ENCODE data around the gene UGT1A6.

DNA sequence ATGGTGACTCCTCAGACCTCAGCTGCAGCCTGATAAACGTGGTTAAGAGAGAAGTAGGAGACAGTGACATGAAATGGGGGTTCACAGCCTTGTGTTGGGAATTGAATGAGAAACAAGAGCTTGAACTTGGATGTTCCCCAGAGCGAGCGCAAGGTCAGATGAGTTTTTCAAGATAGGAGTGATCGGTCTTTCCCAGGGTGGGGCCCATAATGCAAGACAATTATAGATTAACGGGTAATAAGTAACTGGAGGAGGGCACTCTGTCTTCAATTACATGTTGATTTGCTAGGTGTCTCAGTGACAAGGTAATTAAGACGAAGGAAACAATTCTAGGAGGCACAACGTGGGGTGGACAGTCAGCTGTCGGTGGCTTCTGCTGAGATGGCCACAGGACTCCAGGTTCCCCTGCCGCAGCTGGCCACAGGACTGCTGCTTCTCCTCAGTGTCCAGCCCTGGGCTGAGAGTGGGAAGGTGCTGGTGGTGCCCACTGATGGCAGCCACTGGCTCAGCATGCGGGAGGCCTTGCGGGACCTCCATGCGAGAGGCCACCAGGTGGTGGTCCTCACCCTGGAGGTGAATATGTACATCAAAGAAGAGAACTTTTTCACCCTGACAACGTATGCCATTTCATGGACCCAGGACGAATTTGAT lies 20.0 kb downstream of the UGT1A6 start, which contains the start of gene UGT1A5:
- TF ChIP-seq EGR1 (IDR thresholded peaks at IDR 0.05) = no peak
- TF ChIP-seq, protein P1, sequence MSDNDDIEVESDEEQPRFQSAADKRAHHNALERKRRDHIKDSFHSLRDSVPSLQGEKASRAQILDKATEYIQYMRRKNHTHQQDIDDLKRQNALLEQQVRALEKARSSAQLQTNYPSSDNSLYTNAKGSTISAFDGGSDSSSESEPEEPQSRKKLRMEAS (IDR thresholded peaks at IDR 0.05) = no peak
- no peak for TF ChIP-seq EP300 (IDR thresholded peaks at IDR 0.05; ENCODE audit: borderline replicate concordance)
- TF ChIP-seq, protein P2, sequence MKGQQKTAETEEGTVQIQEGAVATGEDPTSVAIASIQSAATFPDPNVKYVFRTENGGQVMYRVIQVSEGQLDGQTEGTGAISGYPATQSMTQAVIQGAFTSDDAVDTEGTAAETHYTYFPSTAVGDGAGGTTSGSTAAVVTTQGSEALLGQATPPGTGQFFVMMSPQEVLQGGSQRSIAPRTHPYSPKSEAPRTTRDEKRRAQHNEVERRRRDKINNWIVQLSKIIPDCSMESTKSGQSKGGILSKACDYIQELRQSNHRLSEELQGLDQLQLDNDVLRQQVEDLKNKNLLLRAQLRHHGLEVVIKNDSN (IDR thresholded peaks at IDR 0.05) = no peak
- TF ChIP-seq FOXM1 (IDR thresholded peaks at IDR 0.05; ENCODE audit: borderline replicate concordance, low read depth) = no peak
- no peak for TF ChIP-seq CEBPB (IDR thresholded peaks at IDR 0.05)
- no peak for TF ChIP-seq TCF12 (IDR thresholded peaks at IDR 0.05; ENCODE audit: low read depth)
- no peak for TF ChIP-seq CREB1 (IDR thresholded peaks at IDR 0.05; ENCODE audit: low read depth)
- TF ChIP-seq, protein P3, sequence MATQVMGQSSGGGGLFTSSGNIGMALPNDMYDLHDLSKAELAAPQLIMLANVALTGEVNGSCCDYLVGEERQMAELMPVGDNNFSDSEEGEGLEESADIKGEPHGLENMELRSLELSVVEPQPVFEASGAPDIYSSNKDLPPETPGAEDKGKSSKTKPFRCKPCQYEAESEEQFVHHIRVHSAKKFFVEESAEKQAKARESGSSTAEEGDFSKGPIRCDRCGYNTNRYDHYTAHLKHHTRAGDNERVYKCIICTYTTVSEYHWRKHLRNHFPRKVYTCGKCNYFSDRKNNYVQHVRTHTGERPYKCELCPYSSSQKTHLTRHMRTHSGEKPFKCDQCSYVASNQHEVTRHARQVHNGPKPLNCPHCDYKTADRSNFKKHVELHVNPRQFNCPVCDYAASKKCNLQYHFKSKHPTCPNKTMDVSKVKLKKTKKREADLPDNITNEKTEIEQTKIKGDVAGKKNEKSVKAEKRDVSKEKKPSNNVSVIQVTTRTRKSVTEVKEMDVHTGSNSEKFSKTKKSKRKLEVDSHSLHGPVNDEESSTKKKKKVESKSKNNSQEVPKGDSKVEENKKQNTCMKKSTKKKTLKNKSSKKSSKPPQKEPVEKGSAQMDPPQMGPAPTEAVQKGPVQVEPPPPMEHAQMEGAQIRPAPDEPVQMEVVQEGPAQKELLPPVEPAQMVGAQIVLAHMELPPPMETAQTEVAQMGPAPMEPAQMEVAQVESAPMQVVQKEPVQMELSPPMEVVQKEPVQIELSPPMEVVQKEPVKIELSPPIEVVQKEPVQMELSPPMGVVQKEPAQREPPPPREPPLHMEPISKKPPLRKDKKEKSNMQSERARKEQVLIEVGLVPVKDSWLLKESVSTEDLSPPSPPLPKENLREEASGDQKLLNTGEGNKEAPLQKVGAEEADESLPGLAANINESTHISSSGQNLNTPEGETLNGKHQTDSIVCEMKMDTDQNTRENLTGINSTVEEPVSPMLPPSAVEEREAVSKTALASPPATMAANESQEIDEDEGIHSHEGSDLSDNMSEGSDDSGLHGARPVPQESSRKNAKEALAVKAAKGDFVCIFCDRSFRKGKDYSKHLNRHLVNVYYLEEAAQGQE (IDR thresholded peaks at IDR 0.05; ENCODE audit: low read depth) = no peak
